Measurements from ENCODE around the gene ZBTB26.
"Not testable (repeated sequence)": the region's sequence is repeated elsewhere in the genome, so short reads cannot be mapped to it uniquely, and the experiment has no call there.

ZBTB26 gene

GRCh38 chr9:122875523-122875922 lies 55.8 kb downstream of the ZBTB26 start:
- no peak for TF ChIP-seq CTCF (IDR thresholded peaks at IDR 0.05; ENCODE audit: low read depth, low read length)
- Histone ChIP-seq H3K36me3 (peaks cover 99% of the 10 kb centered on the region), H3K4me3 (ENCODE audit: low read depth, low read length) (no peak overlapping the region), H3K9me3 (ENCODE audit: severe bottlenecking) (no peaks in the 10 kb centered on the region), H3K27me3 (ENCODE audit: insufficient read depth, low read depth, severe bottlenecking) (no peaks in the 10 kb centered on the region), H3K27ac (no peak overlapping the region)
- DNase-seq: no peak

GRCh38 chr9:122867276-122867675 lies 64.0 kb downstream of the ZBTB26 start:
- not testable (repeated sequence) for DNase-seq; H3K4me3 ChIP-seq (ENCODE audit: low read depth, low read length); H3K9me3 ChIP-seq (ENCODE audit: severe bottlenecking); H3K27ac ChIP-seq; H3K27me3 ChIP-seq (ENCODE audit: insufficient read depth, low read depth, severe bottlenecking)
- H3K36me3 ChIP-seq: peaks cover 62% of the 10 kb centered on the region

GRCh38 chr9:122866079-122866478 lies 65.2 kb downstream of the ZBTB26 start:
- Histone ChIP-seq H3K36me3 (peaks cover 59% of the 10 kb centered on the region), H3K4me3 (ENCODE audit: low read depth, low read length) (no peak overlapping the region), H3K27me3 (ENCODE audit: insufficient read depth, low read depth, severe bottlenecking) (no peaks in the 10 kb centered on the region), H3K27ac (no peak overlapping the region), H3K9me3 (ENCODE audit: severe bottlenecking) (no peaks in the 10 kb centered on the region)
- no peak for TF ChIP-seq CTCF (IDR thresholded peaks at IDR 0.05; ENCODE audit: low read depth, low read length)
- no peak for DNase-seq
